CD4-positive, alpha-beta T cell treated with Interleukin-4 for 4 hours (primary cell): ENCODE data around the gene C7orf25.

Experiments used
- DNase-seq: peaks from one replicate; pipeline ENCODE4 v3.0.0-alpha.2; 2020

The C7orf25 gene

DNA sequence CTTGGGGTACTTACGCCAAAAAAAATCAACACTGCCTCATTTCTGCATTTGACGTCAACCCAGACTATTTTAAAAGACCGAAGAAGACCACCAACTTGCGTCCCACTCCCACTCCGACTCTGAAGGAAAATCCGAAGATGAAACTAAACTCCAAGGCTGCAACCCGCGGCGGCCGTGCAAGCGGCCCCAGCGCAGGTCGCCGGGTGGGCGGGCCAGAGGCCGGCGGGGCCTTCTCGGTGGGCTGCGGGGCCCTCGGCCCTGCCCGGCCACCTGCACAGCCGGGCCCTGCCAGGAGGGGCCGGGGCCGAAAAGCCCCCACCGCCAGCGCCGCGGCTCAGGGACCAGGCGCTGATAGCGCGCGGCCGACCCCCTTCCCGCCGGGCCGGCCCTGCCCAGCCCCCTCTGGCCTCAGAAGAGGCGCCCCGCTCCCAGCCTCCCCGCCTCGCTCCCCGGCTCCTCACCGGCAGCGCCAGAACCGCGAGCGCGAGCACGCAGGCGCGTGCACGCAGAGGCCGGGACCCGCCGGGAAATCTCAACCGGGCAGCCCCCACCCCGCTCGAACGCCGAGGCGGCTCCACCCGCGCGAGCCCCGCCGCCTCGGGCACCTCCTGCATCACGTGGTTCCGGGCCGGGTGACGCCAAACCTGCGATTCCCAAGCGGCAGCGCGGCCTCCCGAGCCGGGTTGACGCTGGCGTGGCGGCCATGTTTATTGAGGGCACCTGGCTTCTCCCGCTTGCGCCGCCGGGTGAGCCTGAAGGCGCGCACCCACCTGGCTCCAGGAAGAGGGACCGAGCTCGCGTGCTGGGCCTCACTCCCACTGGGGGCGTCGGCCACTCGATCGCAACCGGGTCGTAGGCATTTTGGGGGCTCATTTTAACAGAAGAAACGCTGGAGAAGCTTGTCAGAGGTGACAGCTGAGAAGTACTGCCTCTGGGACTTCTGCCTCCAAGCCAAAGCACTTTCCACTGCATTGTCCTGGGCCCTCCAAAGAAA lies at the start of gene C7orf25:
Gene C7orf25, minus strand, starts transcription at position 617 of the 994 bp plus-strand sequence. CDS start 1,170 bp downstream, outside the sequence.
- DNase-seq = peak; percentile 94

- no peak for DNase-seq
These were observed 49.3 kb upstream of the C7orf25 start for GRCh38 chr7:42961170-42961569.

DNA sequence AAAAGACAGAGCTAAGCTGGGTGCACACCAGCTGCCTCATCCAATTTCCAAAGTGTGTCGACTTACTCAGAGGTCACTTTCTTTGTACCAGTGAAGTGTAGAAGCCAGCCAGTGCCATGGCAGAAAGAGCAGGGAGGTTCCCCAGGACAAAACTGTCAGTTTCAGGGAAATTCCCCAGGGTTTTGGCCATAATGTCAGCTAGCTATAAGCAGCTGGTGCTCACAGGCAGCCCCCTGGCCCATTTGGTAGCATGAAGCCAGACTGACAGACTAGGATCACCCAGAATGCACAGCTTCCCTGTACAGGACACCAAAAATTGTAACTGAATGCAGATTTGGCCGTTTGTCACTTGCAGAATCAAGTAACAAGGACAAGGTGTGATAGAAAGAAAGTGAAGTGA lies 48.9 kb upstream of the C7orf25 start:
- DNase-seq = no peak

DNA sequence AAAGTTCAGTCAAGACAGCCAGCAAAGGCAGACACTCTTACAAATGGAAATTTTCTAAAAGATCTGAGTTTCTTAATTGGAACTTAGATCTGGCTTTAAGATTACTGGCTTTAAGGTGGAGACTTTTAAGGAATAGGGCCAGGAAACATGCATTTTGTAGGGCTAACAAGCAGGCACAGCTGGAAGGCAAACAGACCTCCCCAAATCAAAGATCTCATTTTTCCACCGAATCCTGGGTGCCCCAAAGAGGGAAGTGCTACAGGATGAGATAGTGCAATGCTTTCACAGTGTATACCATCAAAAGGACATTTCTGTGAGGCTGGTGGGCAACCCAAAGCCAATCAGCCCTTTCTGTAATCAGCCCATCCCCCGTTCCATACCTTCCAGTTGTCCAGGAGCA lies 47.7 kb upstream of the C7orf25 start:
- DNase-seq = no peak

DNA sequence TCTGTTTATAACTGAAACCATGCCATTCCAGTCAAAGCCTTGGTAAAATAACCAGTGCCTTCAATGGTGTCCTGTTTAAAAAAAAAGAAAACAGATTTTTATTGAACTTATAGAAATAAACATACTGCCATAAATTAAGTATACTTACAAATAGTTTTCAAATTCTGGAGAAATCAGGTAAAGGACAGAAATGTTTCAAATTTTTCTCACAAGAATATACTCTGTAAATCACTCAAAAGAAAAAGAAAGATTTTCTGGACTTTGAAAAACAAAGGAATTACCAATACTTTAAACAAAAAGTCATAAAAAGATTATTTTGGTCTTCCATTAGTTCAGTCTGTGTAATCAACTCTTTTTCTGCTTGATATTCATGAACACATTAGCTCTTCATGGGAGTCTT lies 44.2 kb upstream of the C7orf25 start:
- DNase-seq = no peak

DNA sequence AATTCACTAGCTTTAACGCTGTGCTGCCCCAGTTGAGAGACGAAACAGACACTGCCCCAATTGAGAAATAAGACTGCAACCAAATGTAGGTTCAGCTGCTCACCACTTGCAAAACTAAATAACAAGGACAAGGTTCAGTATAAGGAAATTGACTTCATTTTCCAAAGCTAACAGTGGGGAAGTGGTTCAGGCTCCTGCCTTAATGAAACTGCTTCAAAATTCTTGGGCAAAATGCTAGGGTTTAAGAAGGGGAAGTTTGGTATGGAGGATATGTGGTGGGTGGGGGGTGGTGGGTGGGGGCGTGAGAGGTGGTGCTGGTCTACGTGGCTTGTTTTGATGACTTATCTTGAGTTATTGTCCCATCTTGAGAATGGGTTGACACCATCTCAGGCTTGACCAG lies 42.1 kb upstream of the C7orf25 start:
- DNase-seq = no peak

DNA sequence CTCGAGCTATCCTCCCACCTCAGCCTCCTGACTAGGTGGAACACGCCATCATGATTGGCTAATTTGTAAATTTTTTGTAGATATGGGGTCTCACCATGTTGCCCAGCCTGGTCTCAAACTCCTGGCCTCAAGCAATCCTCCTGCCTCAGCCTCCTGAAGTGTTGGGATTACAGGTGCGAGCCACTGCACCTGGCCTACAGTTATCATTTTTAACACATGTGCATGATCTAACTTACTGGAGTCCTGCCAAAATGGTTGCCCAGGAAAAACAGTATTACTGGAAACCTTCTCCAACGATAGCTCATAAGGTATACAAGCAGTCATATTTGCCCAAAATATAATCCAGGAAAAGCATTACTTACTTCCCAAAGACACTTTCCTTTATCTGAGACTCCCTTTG lies 40.5 kb upstream of the C7orf25 start:
- DNase-seq = no peak

- no peak for DNase-seq
These were observed 38.5 kb upstream of the C7orf25 start for GRCh38 chr7:42950417-42950816.

- no peak for DNase-seq
These were observed 35.7 kb upstream of the C7orf25 start for GRCh38 chr7:42947521-42947920.

DNA sequence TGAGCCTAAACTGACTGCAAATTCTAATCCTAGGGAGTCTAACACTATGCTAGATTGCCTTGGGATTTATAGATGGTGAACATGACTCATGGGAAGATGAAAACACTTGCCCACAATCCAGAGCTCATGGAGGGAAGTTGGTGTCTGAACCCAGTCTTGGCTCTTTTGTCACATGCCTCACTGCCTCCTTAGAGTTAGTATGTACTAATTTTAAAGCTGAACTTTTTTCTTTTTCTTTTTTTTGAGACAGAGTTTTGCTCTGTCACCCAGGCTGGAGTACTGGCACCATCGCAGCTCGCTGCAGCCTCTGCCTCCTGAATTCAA lies 34.7 kb upstream of the C7orf25 start:
- no peak for DNase-seq

GRCh38 chr7:42945821-42946626 lies 34.2 kb upstream of the C7orf25 start:
- DNase-seq = no peak

- peak; percentile 66 for DNase-seq
These were observed 29.3 kb upstream of the C7orf25 start for GRCh38 chr7:42940985-42941847.

DNA sequence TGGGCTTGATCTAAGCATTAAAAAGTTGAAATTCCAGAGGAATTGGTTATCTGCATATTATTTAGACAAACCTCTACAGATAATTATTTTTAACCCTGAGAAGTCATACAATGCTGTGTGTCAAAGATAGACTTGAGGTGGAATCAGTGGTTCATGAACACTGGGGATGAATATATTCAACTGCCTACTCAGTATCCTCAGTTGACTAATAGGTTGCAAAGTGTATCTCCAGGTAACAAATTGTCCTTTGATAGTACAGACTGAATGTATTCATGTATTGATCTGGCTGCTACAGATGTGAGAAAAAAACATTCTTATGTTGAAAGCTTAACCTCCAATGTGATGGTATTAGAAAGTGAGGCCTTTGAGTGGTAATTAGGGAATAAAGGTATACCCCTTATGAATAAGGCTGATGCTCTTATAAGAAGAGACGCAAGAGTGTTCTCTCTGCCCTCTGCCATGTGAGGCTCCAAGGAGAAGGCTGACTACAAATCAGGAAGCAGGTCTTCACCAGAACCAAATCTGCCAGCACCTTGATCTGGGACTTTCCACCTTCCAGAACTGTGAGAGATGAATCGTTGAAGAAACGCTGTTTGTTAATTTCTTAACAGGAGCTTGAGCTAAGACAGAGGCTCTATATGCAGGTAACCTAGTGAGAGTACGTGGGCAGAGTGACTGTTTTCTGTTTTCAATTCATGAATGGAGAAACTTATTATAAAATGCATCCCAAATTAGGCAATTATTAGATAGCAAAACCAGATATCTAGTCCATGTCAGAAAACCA lies 27.8 kb upstream of the C7orf25 start:
- no peak for DNase-seq

- no peak for DNase-seq
These were observed 24.0 kb upstream of the C7orf25 start for GRCh38 chr7:42935861-42936260.

DNA sequence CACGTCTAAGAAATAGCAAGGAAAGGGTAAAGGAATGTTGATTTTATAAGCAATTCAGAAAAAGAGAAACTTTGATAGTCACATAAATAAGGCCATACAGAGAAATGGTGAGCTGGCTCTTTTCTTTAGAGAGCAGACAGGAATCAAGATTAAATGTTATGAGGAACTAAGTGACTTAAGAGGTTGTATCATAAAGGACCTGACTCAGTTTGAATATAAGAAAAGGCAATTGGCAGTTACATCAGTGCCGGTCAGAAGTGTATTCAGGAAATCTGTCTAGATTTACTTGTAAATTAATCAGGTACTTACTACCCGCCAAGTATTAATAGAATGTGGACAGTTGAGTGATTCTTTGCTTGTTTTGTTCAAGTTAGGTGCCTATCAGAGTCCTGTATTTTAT lies 22.4 kb upstream of the C7orf25 start:
- DNase-seq = no peak

DNA sequence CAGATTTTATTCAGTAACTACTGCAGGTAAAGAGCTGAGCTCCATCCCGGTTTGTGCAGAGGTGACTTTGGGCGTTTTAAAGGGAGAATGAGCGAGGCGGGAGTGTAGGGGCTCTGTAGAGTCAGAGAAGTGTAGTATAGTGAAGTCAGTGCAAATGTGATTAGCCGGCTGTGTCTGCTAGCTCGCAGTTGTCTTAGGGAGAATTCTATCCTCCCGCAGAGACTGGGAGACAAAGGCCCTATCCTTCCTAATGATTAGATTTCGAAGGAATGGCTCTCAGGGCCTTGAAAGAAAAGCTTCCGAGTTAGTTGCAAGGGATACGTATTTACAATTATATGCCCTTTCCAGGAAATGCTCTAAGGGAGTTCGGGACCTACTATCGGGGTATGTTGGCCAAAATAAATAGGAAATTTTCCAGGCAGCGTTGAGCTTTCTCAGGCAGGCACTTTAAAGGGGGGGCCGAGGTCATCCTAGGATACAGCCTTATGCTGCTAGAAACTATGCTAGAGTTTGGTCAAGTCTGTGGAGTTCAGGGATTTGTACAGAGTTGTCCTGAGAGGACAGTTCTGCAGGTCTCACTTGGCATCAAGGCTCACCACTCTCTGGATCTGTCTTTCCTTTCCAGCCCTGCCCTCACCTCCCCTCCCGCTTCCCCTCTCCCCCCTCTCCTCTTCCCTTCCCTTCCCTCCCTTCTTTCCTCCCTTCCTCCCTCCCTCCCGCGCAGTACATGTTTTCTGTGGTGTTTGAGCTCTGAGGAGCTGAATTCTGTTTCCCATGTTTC lies 21.1 kb upstream of the C7orf25 start:
- no peak for DNase-seq

- DNase-seq = peak; percentile 97
These were observed 20.2 kb upstream of the C7orf25 start, which contains the start of the genes MRPL32 and PSMA2 for GRCh38 chr7:42931834-42932651. TSS of gene MRPL32 (plus strand) at chr7:42932376. CDS start at chr7:42932387, 11 bp downstream. TSS of gene PSMA2 (minus strand) at chr7:42932174. CDS start at chr7:42932158, 16 bp downstream.

- DNase-seq = peak; percentile 24
These were observed 19.6 kb upstream of the C7orf25 start for GRCh38 chr7:42931447-42931833.

- no peak for DNase-seq
These were observed 19.0 kb upstream of the C7orf25 start for GRCh38 chr7:42930889-42931288.

GRCh38 chr7:42929449-42929848 lies 17.6 kb upstream of the C7orf25 start:
- DNase-seq = no peak
